NCI-H2029 treated with DMSO at 0.1 percent for 48 hours (cell line): ENCODE measurements around the gene CAMTA1.

Experiments
- DNase-seq: peaks from one replicate; lab custom pipeline; 2025; lab: John Stamatoyannopoulos, UW

CAMTA1 gene

GRCh38 chr1:6872573-6873261 is 87.5 kb downstream of the CAMTA1 start:
- no peak for DNase-seq

GRCh38 chr1:6873298-6874015 is 88.2 kb downstream of the CAMTA1 start:
- no peak for DNase-seq

GRCh38 chr1:6874298-6874697 is 89.0 kb downstream of the CAMTA1 start:
- no peak for DNase-seq

GRCh38 chr1:6880951-6881690 is 95.9 kb downstream of the CAMTA1 start:
- no peak for DNase-seq

- DNase-seq = no peak
Observed at GRCh38 chr1:6882414-6882813, 97.2 kb downstream of the CAMTA1 start.

GRCh38 chr1:6884652-6885153 is 99.4 kb downstream of the CAMTA1 start:
- no peak for DNase-seq

- no peak for DNase-seq
Observed at GRCh38 chr1:6885426-6885825, 100.2 kb downstream of the CAMTA1 start.

GRCh38 chr1:6886523-6886922 is 101.3 kb downstream of the CAMTA1 start:
- no peak for DNase-seq

- no peak for DNase-seq
Observed at GRCh38 chr1:6888268-6888667, 103.0 kb downstream of the CAMTA1 start.

GRCh38 chr1:6888870-6889269 is 103.6 kb downstream of the CAMTA1 start:
- no peak for DNase-seq

- DNase-seq = peak; percentile 7
Observed at GRCh38 chr1:6889875-6890480, 104.7 kb downstream of the CAMTA1 start.

GRCh38 chr1:6890686-6891085 is 105.4 kb downstream of the CAMTA1 start:
- DNase-seq = no peak

GRCh38 chr1:6891781-6892579 is 106.7 kb downstream of the CAMTA1 start:
- no peak for DNase-seq

GRCh38 chr1:6893388-6893787 is 108.1 kb downstream of the CAMTA1 start:
- DNase-seq = no peak

GRCh38 chr1:6897138-6897537 is 111.9 kb downstream of the CAMTA1 start:
- no peak for DNase-seq

GRCh38 chr1:6898974-6899539 is 113.8 kb downstream of the CAMTA1 start:
- DNase-seq = no peak

GRCh38 chr1:6899621-6900020 is 114.4 kb downstream of the CAMTA1 start:
- no peak for DNase-seq

- no peak for DNase-seq
Observed at GRCh38 chr1:6902153-6902552, 116.9 kb downstream of the CAMTA1 start.

- no peak for DNase-seq
Observed at GRCh38 chr1:6904476-6905170, 119.4 kb downstream of the CAMTA1 start.

GRCh38 chr1:6905331-6905730 is 120.1 kb downstream of the CAMTA1 start:
- DNase-seq = no peak

- DNase-seq = no peak
Observed at GRCh38 chr1:6905790-6906189, 120.5 kb downstream of the CAMTA1 start.
